GM19324 (cell line): ENCODE data around the gene MAPK1.
"Not testable (repeated sequence)": the region's sequence is repeated elsewhere in the genome, so short reads cannot be mapped to it uniquely, and the experiment has no call there.

Experiments
- ATAC-seq: cut with Tn5 transposase; IDR thresholded peaks from one replicate; pipeline ENCODE4 v1.9.1; 2021; ENCODE audit warnings: mild to moderate bottlenecking, moderate library complexity; ENCODE audit not compliant: unreplicated experiment, low FRiP score

MAPK1 gene

DNA sequence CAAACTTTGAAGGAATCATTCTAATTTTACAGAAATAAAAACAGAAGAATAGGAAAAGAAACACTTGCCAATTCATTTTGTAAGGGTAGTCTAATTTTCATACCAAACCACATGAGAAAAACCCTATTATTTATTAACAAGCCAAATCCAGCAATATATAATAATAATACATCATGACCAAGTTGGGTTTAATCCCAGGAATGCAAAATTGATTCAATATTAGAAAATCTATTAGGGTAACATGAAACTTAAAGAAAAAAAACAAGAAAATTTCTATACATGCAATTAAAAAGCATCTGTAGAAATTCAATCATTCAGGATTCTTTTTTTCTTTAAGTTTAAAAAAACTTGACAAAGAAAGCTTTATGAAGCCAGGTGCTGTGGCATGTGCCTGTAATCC is 16.8 kb downstream of the MAPK1 start:
- ATAC-seq, result no peak

GRCh38 chr22:21849489-21849888 is 18.0 kb downstream of the MAPK1 start:
- ATAC-seq, result no peak

GRCh38 chr22:21848057-21848456 is 19.4 kb downstream of the MAPK1 start:
- ATAC-seq, result not testable (repeated sequence)

DNA sequence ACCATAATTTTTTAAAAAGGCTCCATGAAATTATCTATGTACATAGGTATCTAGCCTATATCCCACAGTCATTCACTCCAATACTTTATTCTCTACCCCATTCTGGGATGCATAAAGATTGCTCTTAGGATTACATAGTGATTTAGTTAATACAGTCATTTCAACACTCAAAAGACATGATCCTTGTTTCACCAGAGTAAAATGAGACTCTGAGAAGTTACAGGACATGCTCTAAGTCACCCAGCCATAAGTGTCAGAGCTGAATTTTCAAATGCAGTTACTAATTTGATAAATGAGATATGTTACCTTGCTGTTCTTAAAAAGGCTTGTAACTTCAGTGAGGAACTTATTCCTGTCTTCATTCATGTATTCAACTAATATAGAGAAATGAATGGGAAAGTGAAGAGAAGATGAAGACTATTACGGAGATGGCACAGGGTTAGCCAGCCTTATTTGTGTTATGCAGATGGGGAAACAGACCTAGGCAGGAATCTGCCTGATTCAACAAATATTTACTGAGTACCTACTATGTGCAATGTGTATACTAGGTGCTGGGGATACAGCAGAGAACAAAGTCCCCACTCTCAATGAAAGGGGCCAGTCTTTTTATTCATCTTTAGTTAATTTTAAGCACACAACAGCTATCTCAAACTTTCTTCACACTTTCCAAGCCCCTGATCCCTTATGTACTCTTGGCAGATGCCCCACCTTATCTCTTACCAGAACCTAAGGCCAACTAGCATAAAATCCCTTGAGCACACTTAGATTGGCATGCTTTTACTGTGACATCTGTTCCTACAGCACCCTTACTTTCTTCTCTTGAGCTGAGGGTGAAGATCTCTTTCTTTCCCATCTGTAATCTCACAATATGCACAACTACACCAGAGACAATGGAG is 21.6 kb downstream of the MAPK1 start:
- no peak for ATAC-seq

GRCh38 chr22:21842946-21843345 is 24.5 kb downstream of the MAPK1 start:
- ATAC-seq, result no peak

GRCh38 chr22:21841422-21841821 is 26.0 kb downstream of the MAPK1 start:
- no peak for ATAC-seq

DNA sequence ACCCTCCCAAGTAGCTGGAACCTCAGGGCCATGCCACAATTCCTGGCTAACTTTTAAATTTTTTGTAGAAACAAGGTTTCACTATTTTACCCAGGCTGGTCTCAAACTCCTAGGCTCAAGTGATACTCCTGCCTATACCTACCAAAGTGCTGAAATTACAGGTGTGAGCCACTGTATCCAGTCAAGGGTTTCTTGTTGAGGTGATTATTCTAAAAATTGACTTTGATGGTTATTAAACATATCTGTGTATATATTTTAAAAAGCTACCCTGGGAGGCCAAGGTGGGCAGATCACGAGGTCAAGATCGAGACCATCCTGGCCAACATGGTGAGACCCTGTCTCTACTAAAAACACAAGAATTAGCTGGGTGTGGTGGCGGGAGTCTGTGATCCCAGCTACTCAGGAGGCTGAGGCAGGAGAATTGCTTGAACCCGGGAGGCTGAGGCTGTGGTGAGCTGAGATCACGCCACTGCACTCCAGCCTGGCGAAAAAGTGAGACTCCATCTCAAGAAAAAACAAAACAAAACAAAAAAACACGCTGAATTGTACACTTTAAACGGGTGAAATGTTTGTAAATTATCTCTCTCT is 27.1 kb downstream of the MAPK1 start:
- ATAC-seq, result no peak

GRCh38 chr22:21839765-21840140 is 27.7 kb downstream of the MAPK1 start:
- ATAC-seq, result no peak

- not testable (repeated sequence) for ATAC-seq
These were observed 28.2 kb downstream of the MAPK1 start for GRCh38 chr22:21839104-21839764.

- no peak for ATAC-seq
These were observed 30.0 kb downstream of the MAPK1 start for GRCh38 chr22:21837248-21837979.

DNA sequence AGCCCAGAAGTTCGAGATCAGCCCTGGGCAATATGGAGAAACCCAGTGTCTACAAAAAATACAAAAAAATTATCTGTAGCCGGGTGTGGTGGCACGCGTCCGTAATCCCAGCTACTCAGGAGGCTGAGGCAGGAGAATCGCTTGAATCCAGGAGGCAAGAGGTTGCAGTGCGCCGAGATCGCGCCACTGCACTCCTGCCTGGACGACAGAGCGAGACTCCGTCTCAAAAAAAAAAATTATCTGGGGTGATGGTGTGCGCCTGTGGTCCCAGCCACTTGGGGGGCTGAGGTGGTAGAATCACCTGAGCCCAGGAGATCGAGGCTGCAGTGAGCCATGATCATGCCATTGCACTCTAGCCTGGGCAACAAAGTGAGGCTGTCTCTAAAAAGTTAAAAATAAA is 31.0 kb downstream of the MAPK1 start:
- not testable (repeated sequence) for ATAC-seq

- ATAC-seq, result no peak
These were observed 32.1 kb downstream of the MAPK1 start for GRCh38 chr22:21835378-21835777.

- ATAC-seq, result no peak
These were observed 32.6 kb downstream of the MAPK1 start for GRCh38 chr22:21834869-21835268.

- ATAC-seq, result no peak
These were observed 34.9 kb downstream of the MAPK1 start for GRCh38 chr22:21832291-21833290.

DNA sequence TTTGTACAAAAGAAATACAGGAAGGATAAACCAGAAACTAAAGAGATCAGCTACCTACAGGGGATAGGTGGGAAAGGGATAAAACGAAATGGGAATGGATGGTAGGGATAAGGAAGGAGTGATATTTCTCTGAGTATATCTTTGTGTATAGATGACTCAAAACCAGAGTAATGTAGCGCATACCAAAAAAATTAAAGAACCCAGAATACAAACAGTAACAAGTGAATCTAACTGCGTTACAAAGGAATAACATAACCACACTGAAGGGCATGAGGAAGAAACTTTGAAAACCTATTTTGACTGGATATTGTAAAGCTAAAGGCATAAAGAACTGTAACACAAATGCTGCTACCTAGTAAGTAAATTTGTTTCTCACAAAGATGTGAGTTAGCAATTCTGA is 37.9 kb downstream of the MAPK1 start:
- no peak for ATAC-seq

DNA sequence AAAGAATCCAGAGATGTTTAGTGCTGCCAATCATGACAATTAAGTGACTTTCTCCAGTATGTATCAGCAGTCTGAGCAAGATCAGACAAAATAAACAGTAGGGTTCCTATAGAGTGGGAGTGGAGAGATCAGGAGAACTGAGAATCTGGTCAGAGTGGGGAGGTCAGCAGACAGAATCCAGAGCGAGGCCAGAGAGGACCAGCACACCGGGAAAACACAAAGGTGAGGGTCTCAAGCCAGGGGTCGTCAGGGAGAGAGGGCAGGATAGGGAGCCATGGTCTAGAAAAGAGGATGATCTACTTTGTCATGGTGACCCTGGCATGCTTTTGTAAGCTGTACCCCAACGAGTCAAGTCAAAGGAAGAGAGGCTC is 39.2 kb downstream of the MAPK1 start:
- no peak for ATAC-seq

- no peak for ATAC-seq
These were observed 39.7 kb downstream of the MAPK1 start for GRCh38 chr22:21827628-21828267.

GRCh38 chr22:21826204-21826603 is 41.2 kb downstream of the MAPK1 start:
- no peak for ATAC-seq

- ATAC-seq, result not testable (repeated sequence)
These were observed 42.5 kb downstream of the MAPK1 start for GRCh38 chr22:21824962-21825361.
